Osteoblast (primary cell): ENCODE results near the gene FARS2. TPM values are rescaled to one million over a fixed set of nuclear protein-coding genes. Genes with fewer than 3 reads are reported as not detected.
A peak's percentile ranks its signal among the peaks of the same experiment; 100 is the strongest.

Experiments
- DNase-seq: peaks from one replicate; pipeline ENCODE4 v3.0.0; 2011; ENCODE audit warnings: low spot score, mixed read lengths; ENCODE audit not compliant: insufficient read length; ENCODE audit errors: missing footprints
- H2AFZ ChIP-seq: 2 replicates; pipeline ENCODE4 v1.6.0; 2011; ENCODE audit warnings: mild to moderate bottlenecking, low read length
- H3K27ac ChIP-seq: 2 replicates; pipeline ENCODE4 v1.5.1; 2011; ENCODE audit warnings: mild to moderate bottlenecking, low read depth, low read length, moderate library complexity
- H3K27me3 ChIP-seq: 2 replicates; pipeline ENCODE4 v1.6.0; 2012; ENCODE audit warnings: mild to moderate bottlenecking, control low read depth, inconsistent platforms, low read length, moderate library complexity; ENCODE audit not compliant: insufficient read depth
- H3K36me3 ChIP-seq: 2 replicates; pipeline ENCODE4 v1.5.1; 2011; ENCODE audit warnings: mild to moderate bottlenecking, low read length, control low read depth, moderate library complexity; ENCODE audit not compliant: insufficient read depth
- H3K4me1 ChIP-seq: 2 replicates; pipeline ENCODE4 v1.5.1; 2011; ENCODE audit warnings: mild to moderate bottlenecking, low read length, control low read depth, moderate library complexity; ENCODE audit not compliant: insufficient read depth
- H3K4me2 ChIP-seq: 2 replicates; pipeline ENCODE4 v1.6.0; 2011; ENCODE audit warnings: mild to moderate bottlenecking, low read length; ENCODE audit not compliant: insufficient read depth
- H3K4me3 ChIP-seq: fragments of 200-600 bp; sonication (generic); 3 replicates; pipeline ENCODE4 v1.5.1; 2012; ENCODE audit warnings: mild to moderate bottlenecking, low read length, inconsistent platforms; ENCODE audit not compliant: insufficient read depth
- H3K79me2 ChIP-seq: 2 replicates; pipeline ENCODE4 v1.6.0; 2012; ENCODE audit warnings: mild to moderate bottlenecking, low read length, control low read depth, inconsistent platforms; ENCODE audit not compliant: insufficient read depth
- H3K9me3 ChIP-seq: 2 replicates; pipeline ENCODE4 v1.5.1; 2011; ENCODE audit warnings: low read depth, low read length, control low read depth
- H4K20me1 ChIP-seq: 2 replicates; pipeline ENCODE4 v1.6.0; 2012; ENCODE audit warnings: mild to moderate bottlenecking, low read length, control low read depth; ENCODE audit not compliant: insufficient read depth
- CTCF ChIP-seq: IDR thresholded peaks from 2 replicates; pipeline ENCODE4 v1.5.1; 2011; ENCODE audit warnings: mild to moderate bottlenecking, low read depth, low read length, moderate library complexity; ENCODE audit errors: extremely low read depth
- total RNA-seq: library from RNA; depleted of rRNA; stranded (reverse); fragments of >200 nt; gene quantifications from 2 replicates; pipeline ENCODE4 v1.2.3, GENCODE V29; 2012

The FARS2 gene
- total RNA-seq, 1 donor: 29.7 TPM

GRCh38 chr6:5463690-5464089 is 202.4 kb downstream of the FARS2 start:
- Histone ChIP-seq H4K20me1 (no peaks in the 10 kb centered on the region), H3K27ac (no peak overlapping the region), H3K4me2 (no peak overlapping the region)

GRCh38 chr6:5464099-5464885 is 203.0 kb downstream of the FARS2 start:
- Histone ChIP-seq H2AFZ (no peak overlapping the region), H3K4me2 (no peak overlapping the region), H3K9me3 (no peaks in the 10 kb centered on the region), H3K36me3 (no peaks in the 10 kb centered on the region), H3K79me2 (no peaks in the 10 kb centered on the region), H3K27me3 (no peaks in the 10 kb centered on the region), H3K4me3 (no peak overlapping the region), H3K27ac (no peak overlapping the region), H3K4me1 (peaks cover 12% of the 10 kb centered on the region), H4K20me1 (no peaks in the 10 kb centered on the region)
- no peak for DNase-seq
- no peak for TF ChIP-seq CTCF

More at GRCh38 chr6:5463690-5464089, 202.4 kb downstream of the FARS2 start:
- no peak overlapping the region for H2AFZ ChIP-seq
- DNase-seq: no peak
- no peak for TF ChIP-seq CTCF
- H3K9me3 ChIP-seq: no peaks in the 10 kb centered on the region
- H3K36me3 ChIP-seq: no peaks in the 10 kb centered on the region
- H3K79me2 ChIP-seq: no peaks in the 10 kb centered on the region
- H3K4me1 ChIP-seq: peaks cover 12% of the 10 kb centered on the region
- no peak overlapping the region for H3K4me3 ChIP-seq
- no peaks in the 10 kb centered on the region for H3K27me3 ChIP-seq

- no peak for TF ChIP-seq CTCF
- no peaks in the 10 kb centered on the region for H3K36me3 ChIP-seq
- H3K4me1 ChIP-seq: peaks cover 15% of the 10 kb centered on the region
- peak overlapping the region; percentile 24 for H2AFZ ChIP-seq
- DNase-seq: no peak
- no peaks in the 10 kb centered on the region for H3K27me3 ChIP-seq
- H3K4me3 ChIP-seq: no peak overlapping the region
- H3K79me2 ChIP-seq: no peaks in the 10 kb centered on the region
- H3K27ac ChIP-seq: peak overlapping the region; percentile 30
- H3K4me2 ChIP-seq: peak overlapping the region; percentile 12
- H4K20me1 ChIP-seq: no peaks in the 10 kb centered on the region
- no peaks in the 10 kb centered on the region for H3K9me3 ChIP-seq
These were observed 205.2 kb downstream of the FARS2 start for GRCh38 chr6:5466281-5467136.

- Histone ChIP-seq H2AFZ (no peak overlapping the region), H3K4me2 (no peak overlapping the region), H3K9me3 (no peaks in the 10 kb centered on the region), H4K20me1 (no peaks in the 10 kb centered on the region), H3K79me2 (no peaks in the 10 kb centered on the region), H3K4me3 (no peak overlapping the region), H3K36me3 (no peaks in the 10 kb centered on the region), H3K27me3 (no peaks in the 10 kb centered on the region), H3K27ac (no peak overlapping the region), H3K4me1 (peaks cover 15% of the 10 kb centered on the region)
- TF ChIP-seq CTCF: no peak
- no peak for DNase-seq
These were observed 207.3 kb downstream of the FARS2 start for GRCh38 chr6:5468586-5468985.
